Nephron (organoid): Measurements from ENCODE around the gene NCF4.

Source experiments
- H3K27ac Mint-ChIP-seq, 3 experiments: 2 replicates each; pipeline ENCODE4 v1.8.0; 2020; ENCODE audit warnings: mixed read lengths in 3 of 3, mild to moderate bottlenecking in 2 of 3, moderate library complexity in 1 of 3
- H3K27me3 Mint-ChIP-seq: 2 replicates; pipeline ENCODE4 v1.8.0; 2021; ENCODE audit warnings: low read depth, mild to moderate bottlenecking, moderate library complexity, mixed read lengths
- H3K36me3 Mint-ChIP-seq: 2 replicates; pipeline ENCODE4 v1.8.0; 2020; ENCODE audit warnings: low read depth, mixed read lengths
- H3K4me1 Mint-ChIP-seq: 2 replicates; pipeline ENCODE4 v1.8.0; 2020; ENCODE audit warnings: mixed read lengths
- H3K4me3 Mint-ChIP-seq, 3 experiments: 2 replicates each; pipeline ENCODE4 v1.8.0; 2020; ENCODE audit warnings: mild to moderate bottlenecking in 3 of 3, mixed read lengths in 3 of 3, moderate library complexity in 2 of 3
- H3K9me3 Mint-ChIP-seq: 2 replicates; pipeline ENCODE4 v1.8.0; 2020; ENCODE audit warnings: mixed read lengths
- CTCF ChIP-seq, 3 experiments: fragments of 200-600 bp; sonication (generic); IDR thresholded peaks; one replicate each; pipeline ENCODE4 v1.5.0; 2021; ENCODE audit warnings: antibody characterized with exemption in 3 of 3; ENCODE audit not compliant: unreplicated experiment in 3 of 3

The NCF4 gene

GRCh38 chr22:36858156-36858555 lies 2.6 kb upstream of the NCF4 start:
- Mint-ChIP-seq H3K36me3 (no peaks in the 10 kb centered on the region), H3K9me3 (no peaks in the 10 kb centered on the region), H3K4me3 (no peak overlapping the region), H3K4me1 (peaks cover 25% of the 10 kb centered on the region), H3K27me3 (peaks cover 41% of the 10 kb centered on the region), H3K27ac (no peak overlapping the region)
- TF ChIP-seq CTCF (IDR thresholded peaks at IDR 0.05; ENCODE audit: unreplicated experiment in 3 of 3): no peak

- no peaks in the 10 kb centered on the region for H3K36me3 Mint-ChIP-seq
- TF ChIP-seq CTCF (IDR thresholded peaks at IDR 0.05; ENCODE audit: unreplicated experiment in 3 of 3): no peak
- no peak overlapping the region for H3K4me3 Mint-ChIP-seq
- H3K9me3 Mint-ChIP-seq: no peaks in the 10 kb centered on the region
- peaks cover 37% of the 10 kb centered on the region for H3K27me3 Mint-ChIP-seq
- no peak overlapping the region for H3K27ac Mint-ChIP-seq
- peaks cover 21% of the 10 kb centered on the region for H3K4me1 Mint-ChIP-seq
Measured at GRCh38 chr22:36858966-36859365, 1.8 kb upstream of the NCF4 start.

GRCh38 chr22:36860017-36860416 lies 789 bp upstream of the NCF4 start:
- Mint-ChIP-seq H3K9me3 (peaks cover 3% of the 10 kb centered on the region), H3K27ac (no peak overlapping the region), H3K4me1 (peaks cover 14% of the 10 kb centered on the region), H3K36me3 (no peaks in the 10 kb centered on the region), H3K27me3 (peaks cover 37% of the 10 kb centered on the region), H3K4me3 (no peak overlapping the region)
- TF ChIP-seq CTCF (IDR thresholded peaks at IDR 0.05; ENCODE audit: unreplicated experiment in 3 of 3): no peak

- no peaks in the 10 kb centered on the region for H3K36me3 Mint-ChIP-seq
- peaks cover 37% of the 10 kb centered on the region for H3K27me3 Mint-ChIP-seq
- no peak overlapping the region for H3K27ac Mint-ChIP-seq
- H3K4me1 Mint-ChIP-seq: peaks cover 13% of the 10 kb centered on the region
- TF ChIP-seq CTCF (IDR thresholded peaks at IDR 0.05; ENCODE audit: unreplicated experiment in 3 of 3): no peak
- H3K9me3 Mint-ChIP-seq: peaks cover 3% of the 10 kb centered on the region
- H3K4me3 Mint-ChIP-seq: no peak overlapping the region
Measured at GRCh38 chr22:36860438-36860820, 377 bp upstream of the NCF4 start.

- TF ChIP-seq CTCF (IDR thresholded peaks at IDR 0.05; ENCODE audit: unreplicated experiment in 3 of 3): no peak
- Mint-ChIP-seq H3K27me3 (peaks cover 41% of the 10 kb centered on the region), H3K9me3 (peaks cover 3% of the 10 kb centered on the region), H3K4me3 (no peak overlapping the region), H3K4me1 (no peaks in the 10 kb centered on the region), H3K27ac (no peak overlapping the region), H3K36me3 (no peaks in the 10 kb centered on the region)
Measured at GRCh38 chr22:36862251-36863242, 1.7 kb downstream of the NCF4 start.

GRCh38 chr22:36863281-36863680 lies 2.5 kb downstream of the NCF4 start:
- no peak for TF ChIP-seq CTCF (IDR thresholded peaks at IDR 0.05; ENCODE audit: unreplicated experiment in 3 of 3)
- no peak overlapping the region for H3K4me3 Mint-ChIP-seq
- peaks cover 41% of the 10 kb centered on the region for H3K27me3 Mint-ChIP-seq
- no peak overlapping the region for H3K27ac Mint-ChIP-seq
- H3K9me3 Mint-ChIP-seq: peaks cover 3% of the 10 kb centered on the region
- no peaks in the 10 kb centered on the region for H3K4me1 Mint-ChIP-seq
- H3K36me3 Mint-ChIP-seq: no peaks in the 10 kb centered on the region
